GM12872 (cell line): Measurements from ENCODE around the gene C1orf167.

Experiments
- TF ChIP-seq, protein P1 (sequence below): IDR thresholded peaks from 3 replicates; pipeline ENCODE4 v1.5.1; 2011; ENCODE audit warnings: low read depth, mild to moderate bottlenecking, low read length, moderate library complexity; ENCODE audit not compliant: insufficient read depth

C1orf167 gene

DNA sequence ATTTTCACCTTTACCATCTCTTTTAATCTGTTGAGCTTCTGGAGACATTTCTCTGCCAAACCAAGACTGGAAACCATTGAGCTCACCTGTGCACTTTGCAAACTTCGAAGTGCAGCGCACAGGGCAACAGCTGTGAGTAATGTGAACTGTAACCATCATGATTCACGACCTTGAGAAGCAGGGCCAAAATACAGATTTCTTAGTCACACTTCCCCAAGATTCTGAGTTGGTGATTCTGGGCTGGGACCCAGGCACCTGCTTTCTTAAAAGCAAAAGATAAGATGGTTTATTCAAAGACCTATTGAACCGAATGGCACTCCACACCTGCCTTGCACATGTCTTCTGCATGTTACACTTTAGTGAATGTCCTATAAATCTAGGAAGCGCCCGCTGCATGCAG is 15.9 kb upstream of the C1orf167 start:
- TF ChIP-seq, protein P1, sequence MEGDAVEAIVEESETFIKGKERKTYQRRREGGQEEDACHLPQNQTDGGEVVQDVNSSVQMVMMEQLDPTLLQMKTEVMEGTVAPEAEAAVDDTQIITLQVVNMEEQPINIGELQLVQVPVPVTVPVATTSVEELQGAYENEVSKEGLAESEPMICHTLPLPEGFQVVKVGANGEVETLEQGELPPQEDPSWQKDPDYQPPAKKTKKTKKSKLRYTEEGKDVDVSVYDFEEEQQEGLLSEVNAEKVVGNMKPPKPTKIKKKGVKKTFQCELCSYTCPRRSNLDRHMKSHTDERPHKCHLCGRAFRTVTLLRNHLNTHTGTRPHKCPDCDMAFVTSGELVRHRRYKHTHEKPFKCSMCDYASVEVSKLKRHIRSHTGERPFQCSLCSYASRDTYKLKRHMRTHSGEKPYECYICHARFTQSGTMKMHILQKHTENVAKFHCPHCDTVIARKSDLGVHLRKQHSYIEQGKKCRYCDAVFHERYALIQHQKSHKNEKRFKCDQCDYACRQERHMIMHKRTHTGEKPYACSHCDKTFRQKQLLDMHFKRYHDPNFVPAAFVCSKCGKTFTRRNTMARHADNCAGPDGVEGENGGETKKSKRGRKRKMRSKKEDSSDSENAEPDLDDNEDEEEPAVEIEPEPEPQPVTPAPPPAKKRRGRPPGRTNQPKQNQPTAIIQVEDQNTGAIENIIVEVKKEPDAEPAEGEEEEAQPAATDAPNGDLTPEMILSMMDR, result no peak

DNA sequence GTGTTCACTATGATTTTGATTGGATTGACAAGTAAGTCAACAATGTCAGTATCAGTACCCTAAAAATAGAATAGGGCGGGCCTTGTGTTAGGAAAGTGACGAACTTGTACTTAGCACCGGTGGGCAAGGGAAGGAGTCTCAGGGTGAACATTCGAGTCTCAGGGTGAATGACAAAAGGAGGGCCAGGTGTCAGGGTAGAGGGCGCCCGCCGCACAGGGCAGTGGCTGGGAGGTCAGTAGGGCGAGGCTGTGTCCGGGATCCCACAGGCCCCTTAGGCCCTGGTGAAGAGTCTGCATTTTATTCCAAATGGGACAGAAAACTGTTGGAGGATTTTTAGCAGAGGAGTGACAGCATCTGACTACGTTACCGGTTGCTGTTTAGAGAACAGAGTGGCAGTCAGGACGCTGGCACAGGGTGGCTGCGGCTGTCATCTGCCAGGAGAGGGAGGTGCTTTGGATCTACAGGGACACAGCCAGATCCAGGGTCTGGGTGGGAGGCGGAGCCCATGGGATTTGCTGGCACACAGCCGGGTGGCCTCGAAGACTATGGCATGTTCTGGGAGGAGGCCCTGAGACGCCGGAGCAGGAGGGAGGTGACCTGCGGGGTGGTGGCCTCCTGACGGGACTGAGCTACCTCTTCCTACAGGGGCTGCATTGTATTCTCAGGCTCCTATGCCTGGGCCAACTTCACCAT is 15.1 kb upstream of the C1orf167 start:
- TF ChIP-seq, protein P1, result no peak

DNA sequence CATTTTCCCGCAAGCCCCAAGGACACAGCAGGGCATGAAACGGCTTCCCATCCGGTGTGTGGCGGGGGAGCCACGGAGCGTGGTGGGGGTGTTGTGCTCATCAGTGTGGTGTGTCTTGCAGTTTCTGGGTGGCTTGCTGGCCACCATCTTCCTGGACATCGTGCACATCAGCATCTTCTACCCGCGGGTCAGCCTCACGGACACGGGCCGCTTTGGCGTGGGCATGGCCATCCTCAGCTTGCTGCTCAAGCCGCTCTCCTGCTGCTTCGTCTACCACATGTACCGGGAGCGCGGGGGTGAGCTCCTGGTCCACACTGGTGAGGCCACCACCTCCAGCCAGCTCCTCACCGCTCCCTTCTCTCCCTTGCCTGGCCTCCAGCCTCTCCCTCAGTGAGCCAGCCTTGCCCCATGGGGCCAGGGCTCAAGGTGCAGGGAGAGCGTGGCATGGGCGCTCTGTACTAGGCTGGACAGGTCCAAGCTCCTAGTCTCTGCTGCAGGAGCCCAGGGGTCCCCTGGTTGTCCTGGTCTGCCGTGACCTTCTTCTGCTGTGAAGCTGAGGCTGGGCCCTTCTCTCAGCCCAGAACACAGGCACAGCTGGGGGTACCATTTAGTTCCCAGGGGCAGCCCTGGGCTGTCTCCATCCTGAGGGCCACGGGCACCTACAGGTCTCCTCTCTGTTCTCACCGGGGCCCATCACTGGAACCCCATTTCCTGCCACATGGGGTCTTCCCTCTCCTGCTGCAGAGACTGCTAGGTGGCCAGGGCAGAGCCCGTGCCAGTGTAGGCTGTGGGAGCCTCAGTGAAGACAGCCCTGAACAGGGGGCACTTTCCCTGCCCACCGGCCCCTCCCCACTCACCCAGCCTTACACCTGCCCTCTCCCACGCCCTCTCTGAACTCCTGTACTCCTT is 13.4 kb upstream of the C1orf167 start:
- TF ChIP-seq, protein P1, result no peak

DNA sequence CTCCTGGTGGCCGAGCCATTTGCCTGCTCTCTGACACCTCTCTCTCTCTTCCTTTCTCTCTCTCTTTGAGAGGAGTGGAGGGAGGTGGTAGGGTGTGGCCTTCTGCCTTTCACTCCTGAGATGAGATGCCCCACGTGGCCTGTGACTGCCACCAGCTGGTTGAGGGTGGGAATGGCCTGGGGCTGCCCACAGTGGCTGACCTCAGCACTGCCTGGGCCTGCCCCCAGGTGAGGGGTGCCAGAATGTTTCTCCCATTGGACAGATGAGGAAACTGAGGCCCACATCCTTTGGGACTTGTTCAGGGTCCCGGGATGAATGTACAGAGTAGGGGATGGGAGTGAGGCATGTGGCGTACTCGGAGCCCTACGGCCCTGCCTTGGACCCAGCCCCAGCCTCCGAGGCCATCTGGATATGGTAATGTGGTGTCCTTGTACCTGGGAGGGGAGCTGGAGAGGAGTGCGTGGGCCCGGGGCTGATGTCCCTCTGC is 12.7 kb upstream of the C1orf167 start:
- TF ChIP-seq, protein P1, result peak; percentile 67

DNA sequence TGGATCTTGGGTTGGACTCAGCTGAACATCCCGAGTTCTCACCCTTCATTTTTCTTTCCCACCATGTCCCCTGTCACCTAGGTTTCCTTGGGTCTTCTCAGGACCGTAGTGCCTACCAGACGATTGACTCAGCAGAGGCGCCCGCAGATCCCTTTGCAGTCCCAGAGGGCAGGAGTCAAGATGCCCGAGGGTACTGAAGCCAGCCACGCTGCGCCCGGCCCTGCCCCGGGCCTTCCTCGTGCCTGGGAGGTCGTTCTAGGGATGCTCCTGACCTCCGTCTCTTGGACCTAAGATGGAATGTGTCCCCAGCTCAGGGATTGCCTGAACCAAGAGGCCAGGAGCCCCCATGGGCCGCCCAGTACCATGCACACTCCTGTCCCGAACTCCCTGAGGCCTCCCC is 12.0 kb upstream of the C1orf167 start:
- TF ChIP-seq, protein P1, result no peak

DNA sequence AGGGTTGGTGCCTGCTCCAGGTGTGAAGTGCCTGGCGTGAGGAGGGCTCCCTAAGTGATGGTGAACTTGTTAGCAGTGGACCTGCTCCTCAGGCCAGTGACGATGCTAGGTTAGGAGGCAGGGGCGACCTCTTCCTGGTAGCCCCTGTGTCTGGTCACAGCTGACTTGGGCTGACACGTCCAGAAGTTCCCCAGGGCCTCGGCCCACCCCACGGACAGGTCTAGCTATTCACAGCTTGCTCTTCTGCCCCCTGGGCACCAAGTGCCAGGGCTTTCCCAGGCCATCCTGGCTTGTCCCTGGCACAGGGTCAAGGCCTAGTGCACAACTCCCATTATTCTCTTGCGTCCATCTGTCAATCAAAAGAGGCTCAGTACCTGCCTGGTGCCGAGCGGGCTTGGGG is 10.9 kb upstream of the C1orf167 start:
- TF ChIP-seq, protein P1, result no peak

DNA sequence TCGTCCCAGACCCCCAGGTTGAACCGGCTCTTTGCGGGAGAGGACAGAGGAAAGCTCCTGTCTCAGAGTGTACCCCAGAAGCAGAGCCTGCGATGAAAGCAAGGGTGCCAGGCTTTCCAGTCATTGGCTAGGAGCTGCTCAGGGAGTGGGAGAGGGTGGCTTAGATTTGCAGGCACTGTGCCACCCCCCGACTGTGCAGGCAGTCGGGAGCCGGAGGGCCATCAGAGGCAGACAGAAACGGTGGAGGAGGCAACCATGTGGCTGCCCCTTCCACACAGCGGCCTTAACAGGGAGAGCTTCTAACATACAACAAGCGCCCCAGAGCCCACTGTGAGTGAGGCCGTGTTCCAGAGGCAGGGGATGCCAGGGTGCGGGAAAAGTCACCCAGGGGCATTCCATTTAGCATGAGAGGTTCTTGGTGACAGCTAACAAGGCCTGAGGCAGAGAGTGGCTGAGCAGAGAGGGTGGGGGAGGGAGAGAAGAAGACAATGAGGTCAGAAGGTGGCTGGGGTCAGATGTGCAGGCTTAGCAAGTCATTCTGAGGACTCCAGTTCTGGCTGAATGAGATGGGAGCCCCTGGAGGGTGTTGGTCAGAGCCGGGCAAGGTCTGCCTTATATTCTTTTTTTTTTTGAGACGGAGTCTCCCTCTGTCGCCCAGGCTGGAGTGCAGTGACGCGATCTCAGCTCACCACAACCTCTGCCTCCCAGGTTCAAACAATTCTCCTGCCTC is 9.5 kb upstream of the C1orf167 start:
- TF ChIP-seq, protein P1, result no peak
